Measurements from ENCODE around the gene PDE7B.

PDE7B gene

DNA sequence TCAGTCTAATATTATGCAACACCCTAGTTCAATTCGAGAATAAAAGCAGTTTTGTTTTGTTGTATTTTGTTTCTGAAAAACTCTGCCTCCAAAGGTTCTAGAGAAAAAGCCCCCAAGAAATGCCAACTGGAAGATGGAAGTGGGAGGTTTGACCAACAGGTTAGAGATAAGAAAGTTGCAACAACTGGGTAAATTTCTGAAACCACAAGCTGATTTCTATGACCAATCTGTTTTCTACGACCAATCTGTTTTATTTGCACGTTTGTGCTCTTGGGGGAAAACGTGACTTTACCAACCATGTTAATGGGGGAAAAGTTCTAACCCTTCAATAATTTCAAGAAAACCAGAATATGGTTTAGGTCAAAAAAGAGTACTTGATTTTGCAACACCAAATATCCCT lies 173.2 kb downstream of the PDE7B start:
- no peak for FAIRE-seq
- DNase-seq (ENCODE audit: insufficient read length, low spot score) = no peak
- TF ChIP-seq TAF1 (IDR thresholded peaks at IDR 0.05; ENCODE audit: low read depth, low read length) = no peak
- no peak for TF ChIP-seq POLR2A (IDR thresholded peaks at IDR 0.05; ENCODE audit: low read depth, low read length)
- TF ChIP-seq PAX5 (IDR thresholded peaks at IDR 0.05; ENCODE audit: insufficient read depth, low read length, severe bottlenecking) = no peak
- no peak for TF ChIP-seq SPI1 (IDR thresholded peaks at IDR 0.05; ENCODE audit: low read depth, low read length)
- no peak for TF ChIP-seq POLR2AphosphoS5 (IDR thresholded peaks at IDR 0.05; ENCODE audit: low read depth, low read length)
- TF ChIP-seq POU2F2 (IDR thresholded peaks at IDR 0.05; ENCODE audit: low read depth, low read length) = no peak

DNA sequence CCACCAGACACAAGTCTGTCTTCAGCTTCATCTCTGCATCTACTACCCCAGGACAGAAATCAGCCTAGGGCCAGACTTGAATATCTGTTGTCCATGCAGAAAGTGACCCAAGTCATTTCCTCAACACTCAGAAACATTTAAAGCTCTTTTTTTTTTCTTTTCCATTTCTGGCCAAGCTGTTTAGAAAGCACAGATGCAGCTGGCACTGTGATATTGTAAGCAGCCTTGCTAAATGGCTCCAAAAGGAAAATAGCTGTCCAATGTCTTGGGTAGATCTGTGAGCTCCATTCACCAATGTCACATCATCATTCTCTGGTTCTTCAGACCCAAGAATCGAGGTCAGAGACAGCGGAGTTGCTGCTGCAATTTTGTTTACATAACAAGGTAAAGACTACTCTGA lies 174.2 kb downstream of the PDE7B start:
- FAIRE-seq (no peak), DNase-seq (ENCODE audit: insufficient read length, low spot score) (no peak)
- TF ChIP-seq POU2F2 (IDR thresholded peaks at IDR 0.05; ENCODE audit: low read depth, low read length) (no peak), SPI1 (IDR thresholded peaks at IDR 0.05; ENCODE audit: low read depth, low read length) (no peak), POLR2A (IDR thresholded peaks at IDR 0.05; ENCODE audit: low read depth, low read length) (no peak), TAF1 (IDR thresholded peaks at IDR 0.05; ENCODE audit: low read depth, low read length) (no peak), POLR2AphosphoS5 (IDR thresholded peaks at IDR 0.05; ENCODE audit: low read depth, low read length) (no peak), PAX5 (IDR thresholded peaks at IDR 0.05; ENCODE audit: insufficient read depth, low read length, severe bottlenecking) (no peak)

DNA sequence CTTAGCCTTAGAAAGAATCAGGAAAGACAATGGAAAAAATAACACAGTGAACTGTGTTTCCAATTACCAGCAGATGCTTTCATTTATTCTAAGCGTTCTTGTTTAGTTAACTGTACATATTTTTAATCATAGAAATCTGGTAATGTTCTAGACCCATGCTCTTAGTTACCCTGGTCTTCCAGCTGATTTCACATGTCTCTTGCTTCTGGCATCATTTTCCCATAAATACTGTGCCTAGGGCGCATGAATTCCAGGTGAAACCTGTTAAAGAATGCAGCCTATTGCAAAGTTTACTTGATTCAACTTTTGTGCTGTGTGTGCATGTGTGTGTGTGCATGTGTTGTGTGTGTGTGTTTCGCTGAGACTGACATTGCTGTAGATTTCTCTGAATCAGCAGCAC lies 178.6 kb downstream of the PDE7B start:
- TF ChIP-seq POLR2A (IDR thresholded peaks at IDR 0.05; ENCODE audit: low read depth, low read length) (no peak), POU2F2 (IDR thresholded peaks at IDR 0.05; ENCODE audit: low read depth, low read length) (no peak), SPI1 (IDR thresholded peaks at IDR 0.05; ENCODE audit: low read depth, low read length) (no peak), POLR2AphosphoS5 (IDR thresholded peaks at IDR 0.05; ENCODE audit: low read depth, low read length) (no peak), TAF1 (IDR thresholded peaks at IDR 0.05; ENCODE audit: low read depth, low read length) (no peak), PAX5 (IDR thresholded peaks at IDR 0.05; ENCODE audit: insufficient read depth, low read length, severe bottlenecking) (no peak)
- DNase-seq (ENCODE audit: insufficient read length, low spot score) (no peak), FAIRE-seq (no peak)

DNA sequence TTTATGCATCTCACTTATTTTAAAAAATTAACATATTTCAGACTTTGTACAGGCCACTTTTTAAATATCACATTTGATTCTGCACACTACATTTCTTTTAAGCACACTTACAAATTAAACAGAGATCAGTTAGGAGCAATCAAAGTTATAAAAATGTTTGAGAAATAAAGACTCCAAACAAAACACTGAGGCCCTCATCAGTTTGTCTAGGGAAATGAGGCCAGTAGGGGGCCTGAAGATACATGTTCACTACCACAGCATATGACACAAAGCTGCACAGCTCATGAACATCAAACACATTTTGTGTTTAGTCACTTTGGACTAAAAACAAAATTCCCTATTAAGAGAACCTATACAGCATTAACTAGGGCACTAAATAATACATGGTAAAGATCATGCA lies 180.5 kb downstream of the PDE7B start:
- no peak for DNase-seq (ENCODE audit: insufficient read length, low spot score)
- no peak for FAIRE-seq
- TF ChIP-seq PAX5 (IDR thresholded peaks at IDR 0.05; ENCODE audit: insufficient read depth, low read length, severe bottlenecking) = no peak

DNA sequence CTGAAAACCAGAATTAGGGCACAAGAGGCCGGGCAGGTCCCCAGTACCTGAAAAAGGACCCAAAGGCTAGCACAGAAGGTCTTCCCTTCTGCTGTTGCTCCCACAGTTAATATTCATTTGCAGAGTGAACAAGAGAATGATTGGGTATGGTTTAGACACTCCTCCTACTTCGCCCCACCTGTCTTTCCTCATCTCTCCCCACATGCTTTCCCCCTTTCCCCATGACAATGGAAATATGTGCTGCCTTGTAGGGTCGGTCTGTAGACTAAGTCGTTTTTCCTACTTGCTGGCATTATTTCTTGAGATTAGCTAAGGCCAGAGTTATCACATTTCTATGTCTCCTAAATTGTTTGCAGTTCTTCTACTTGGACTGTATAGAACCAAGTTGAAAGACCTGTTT lies 181.9 kb downstream of the PDE7B start:
- FAIRE-seq (no peak), DNase-seq (ENCODE audit: insufficient read length, low spot score) (no peak)
- TF ChIP-seq POLR2AphosphoS5 (IDR thresholded peaks at IDR 0.05; ENCODE audit: low read depth, low read length) (no peak), POLR2A (IDR thresholded peaks at IDR 0.05; ENCODE audit: low read depth, low read length) (no peak), TAF1 (IDR thresholded peaks at IDR 0.05; ENCODE audit: low read depth, low read length) (no peak), PAX5 (IDR thresholded peaks at IDR 0.05; ENCODE audit: insufficient read depth, low read length, severe bottlenecking) (no peak), SPI1 (IDR thresholded peaks at IDR 0.05; ENCODE audit: low read depth, low read length) (no peak)

DNA sequence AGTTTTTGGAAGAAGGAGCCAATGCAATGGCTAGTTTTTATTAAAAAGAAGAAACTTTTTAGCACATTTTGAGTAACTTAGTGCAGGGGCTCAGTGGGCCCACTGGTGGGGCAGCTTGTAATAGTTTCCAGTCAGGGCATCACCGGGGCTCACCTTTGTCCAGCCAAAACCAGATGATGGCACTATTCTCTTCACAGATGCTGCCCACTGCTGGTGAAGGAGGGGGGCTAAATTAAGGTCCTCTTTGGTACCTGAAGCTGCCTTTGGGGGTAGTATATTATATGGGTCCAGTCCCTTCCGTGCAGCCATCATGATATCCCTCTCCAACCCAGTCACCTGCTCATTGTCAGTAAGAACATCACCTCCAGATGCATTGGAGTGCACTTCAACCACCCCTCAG lies 182.9 kb downstream of the PDE7B start:
- TF ChIP-seq POU2F2 (IDR thresholded peaks at IDR 0.05; ENCODE audit: low read depth, low read length) (no peak), TAF1 (IDR thresholded peaks at IDR 0.05; ENCODE audit: low read depth, low read length) (no peak), POLR2AphosphoS5 (IDR thresholded peaks at IDR 0.05; ENCODE audit: low read depth, low read length) (no peak), POLR2A (IDR thresholded peaks at IDR 0.05; ENCODE audit: low read depth, low read length) (no peak), SPI1 (IDR thresholded peaks at IDR 0.05; ENCODE audit: low read depth, low read length) (no peak), PAX5 (IDR thresholded peaks at IDR 0.05; ENCODE audit: insufficient read depth, low read length, severe bottlenecking) (no peak)
- DNase-seq (ENCODE audit: insufficient read length, low spot score) = no peak
- FAIRE-seq = no peak

DNA sequence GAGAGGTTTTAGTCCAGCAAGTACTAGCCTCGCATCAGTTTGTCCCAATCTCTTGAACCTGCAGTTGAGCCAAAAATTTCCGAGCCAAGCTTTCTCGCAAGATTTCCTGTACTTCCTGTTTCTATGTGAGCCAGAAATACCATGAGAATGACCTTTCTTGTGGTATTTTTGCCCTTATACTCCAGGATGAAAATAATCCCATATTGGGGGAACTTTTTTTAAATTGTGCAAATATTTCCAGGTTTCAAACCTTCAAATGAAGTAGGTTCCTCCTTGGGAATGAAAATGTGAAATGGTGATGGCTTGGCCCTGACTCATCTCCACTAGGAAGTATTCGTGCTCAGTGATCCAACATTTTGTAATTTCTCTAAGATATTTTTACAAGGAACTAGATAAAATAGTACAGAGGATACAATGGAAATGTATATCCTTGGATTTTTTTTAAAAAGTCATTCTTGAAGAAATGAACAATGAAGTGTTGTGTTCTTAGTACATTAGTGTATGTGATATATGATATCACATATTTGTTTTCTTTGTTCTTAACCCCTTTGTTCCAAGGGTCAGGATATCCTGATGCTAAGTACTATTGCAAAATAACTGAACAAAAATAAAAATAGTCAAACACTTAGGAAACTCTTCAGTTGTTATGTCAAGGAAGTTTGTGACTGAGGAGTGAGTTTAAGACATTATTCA lies 184.0 kb downstream of the PDE7B start:
- FAIRE-seq (no peak), DNase-seq (ENCODE audit: insufficient read length, low spot score) (no peak)
- TF ChIP-seq POU2F2 (IDR thresholded peaks at IDR 0.05; ENCODE audit: low read depth, low read length) (no peak), TAF1 (IDR thresholded peaks at IDR 0.05; ENCODE audit: low read depth, low read length) (no peak), PAX5 (IDR thresholded peaks at IDR 0.05; ENCODE audit: insufficient read depth, low read length, severe bottlenecking) (no peak), POLR2AphosphoS5 (IDR thresholded peaks at IDR 0.05; ENCODE audit: low read depth, low read length) (no peak), POLR2A (IDR thresholded peaks at IDR 0.05; ENCODE audit: low read depth, low read length) (no peak), SPI1 (IDR thresholded peaks at IDR 0.05; ENCODE audit: low read depth, low read length) (no peak)

DNA sequence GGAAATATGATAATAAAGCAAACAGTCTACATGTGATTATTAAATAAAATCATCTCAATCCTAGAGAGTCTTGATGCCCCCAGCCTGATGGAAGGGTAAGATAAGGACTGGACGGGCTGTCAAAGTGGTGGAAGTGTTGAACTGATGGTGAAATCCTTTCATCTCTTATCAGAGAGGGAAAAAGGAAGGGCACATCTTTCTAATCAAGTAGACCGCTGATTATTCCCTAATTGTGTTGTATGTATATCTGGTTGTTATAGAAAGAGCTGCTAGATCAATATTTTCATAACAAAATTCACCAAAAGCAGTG lies 184.5 kb downstream of the PDE7B start:
- DNase-seq (ENCODE audit: insufficient read length, low spot score) (no peak), FAIRE-seq (no peak)
- TF ChIP-seq POLR2AphosphoS5 (IDR thresholded peaks at IDR 0.05; ENCODE audit: low read depth, low read length) (no peak), SPI1 (IDR thresholded peaks at IDR 0.05; ENCODE audit: low read depth, low read length) (no peak), POLR2A (IDR thresholded peaks at IDR 0.05; ENCODE audit: low read depth, low read length) (no peak), POU2F2 (IDR thresholded peaks at IDR 0.05; ENCODE audit: low read depth, low read length) (no peak), PAX5 (IDR thresholded peaks at IDR 0.05; ENCODE audit: insufficient read depth, low read length, severe bottlenecking) (no peak), TAF1 (IDR thresholded peaks at IDR 0.05; ENCODE audit: low read depth, low read length) (no peak)

DNA sequence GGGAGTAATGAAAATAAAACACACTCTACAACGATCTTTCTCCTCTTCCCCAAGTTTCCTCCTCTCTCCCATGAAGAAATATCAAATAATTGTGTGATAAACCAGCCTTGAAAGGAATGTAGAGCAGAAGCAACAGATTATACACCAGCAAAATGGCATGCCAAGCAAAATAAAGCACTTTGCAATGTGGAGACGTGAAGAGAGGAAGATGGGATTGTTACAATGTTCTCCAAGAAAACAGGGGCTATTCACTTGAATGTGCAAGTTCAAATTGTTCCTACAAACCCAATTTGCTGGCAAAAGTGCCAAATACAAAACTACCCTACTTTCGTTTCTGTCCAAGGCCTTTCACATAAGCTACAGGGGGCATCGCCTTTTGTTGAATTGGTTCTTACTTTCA lies 185.1 kb downstream of the PDE7B start:
- DNase-seq (ENCODE audit: insufficient read length, low spot score) (no peak), FAIRE-seq (no peak)
- no peak for TF ChIP-seq POLR2A (IDR thresholded peaks at IDR 0.05; ENCODE audit: low read depth, low read length)
- no peak for TF ChIP-seq TAF1 (IDR thresholded peaks at IDR 0.05; ENCODE audit: low read depth, low read length)
- TF ChIP-seq SPI1 (IDR thresholded peaks at IDR 0.05; ENCODE audit: low read depth, low read length) = no peak
- no peak for TF ChIP-seq PAX5 (IDR thresholded peaks at IDR 0.05; ENCODE audit: insufficient read depth, low read length, severe bottlenecking)
- TF ChIP-seq POU2F2 (IDR thresholded peaks at IDR 0.05; ENCODE audit: low read depth, low read length) = no peak
- no peak for TF ChIP-seq POLR2AphosphoS5 (IDR thresholded peaks at IDR 0.05; ENCODE audit: low read depth, low read length)

DNA sequence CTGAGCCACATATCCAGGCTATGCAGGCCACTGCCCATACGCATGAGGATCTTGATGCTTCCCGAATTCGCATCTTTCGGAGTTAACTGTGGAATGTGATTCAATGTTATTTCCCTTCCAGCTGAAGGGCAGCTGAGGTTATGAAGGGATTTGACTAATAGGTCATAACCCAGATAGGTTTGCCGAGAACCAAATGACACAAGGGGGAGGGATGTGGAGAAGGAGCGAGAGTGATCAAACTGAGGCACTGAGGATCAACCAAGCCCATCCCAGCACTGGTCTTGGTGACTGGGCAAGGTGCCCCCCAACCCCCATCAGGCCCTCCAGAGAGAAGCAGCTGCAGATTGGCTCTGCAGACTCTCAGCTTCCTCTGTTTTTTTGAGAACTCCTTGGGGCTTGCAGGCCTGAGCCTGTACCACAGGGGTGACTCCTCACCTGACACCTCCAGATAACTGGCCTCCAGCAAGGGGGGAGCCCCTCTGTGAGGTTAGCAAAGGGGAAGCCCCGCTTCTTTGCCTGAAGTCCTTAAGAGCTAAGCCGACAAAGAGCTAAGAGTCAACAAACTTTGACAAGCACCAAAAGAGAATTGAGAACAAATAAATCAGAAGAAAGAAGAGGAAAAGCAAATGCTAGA lies 185.9 kb downstream of the PDE7B start:
- DNase-seq (ENCODE audit: insufficient read length, low spot score) (no peak), FAIRE-seq (no peak)
- no peak for TF ChIP-seq POLR2A (IDR thresholded peaks at IDR 0.05; ENCODE audit: low read depth, low read length)
- TF ChIP-seq SPI1 (IDR thresholded peaks at IDR 0.05; ENCODE audit: low read depth, low read length) = no peak
- no peak for TF ChIP-seq TAF1 (IDR thresholded peaks at IDR 0.05; ENCODE audit: low read depth, low read length)
- no peak for TF ChIP-seq POLR2AphosphoS5 (IDR thresholded peaks at IDR 0.05; ENCODE audit: low read depth, low read length)
- no peak for TF ChIP-seq PAX5 (IDR thresholded peaks at IDR 0.05; ENCODE audit: insufficient read depth, low read length, severe bottlenecking)
- TF ChIP-seq POU2F2 (IDR thresholded peaks at IDR 0.05; ENCODE audit: low read depth, low read length) = no peak
